SK-N-SH treated with all-trans-retinoic acid at 6 μM for 48 hours (cell line): ENCODE results near the gene SDK1.

Experiments used
- ARNTL ChIP-seq: fragments of 450-650 bp; formaldehyde crosslinking; IDR thresholded peaks from 2 replicates; pipeline ENCODE4 v1.5.0; 2020; ENCODE audit warnings: low read depth, mild to moderate bottlenecking, moderate library complexity, borderline replicate concordance
- CREB5 ChIP-seq: fragments of 250-450 bp; sonication (Bioruptor Pico); IDR thresholded peaks from 2 replicates; pipeline ENCODE4 v1.5.1; 2020; ENCODE audit warnings: low read depth, mild to moderate bottlenecking, moderate library complexity
- GLIS3 ChIP-seq: fragments of 250-450 bp; sonication (Bioruptor Pico); IDR thresholded peaks from 2 replicates; pipeline ENCODE4 v1.5.0; 2020; ENCODE audit warnings: mild to moderate bottlenecking, moderate library complexity
- OSR1 ChIP-seq: fragments of 250-450 bp; sonication (Bioruptor Pico); IDR thresholded peaks from 2 replicates; pipeline ENCODE4 v1.8.0; 2022; ENCODE audit warnings: moderate library complexity, mild to moderate bottlenecking, inconsistent platforms
- PATZ1 ChIP-seq: fragments of 250-450 bp; sonication (Bioruptor Pico); IDR thresholded peaks from 2 replicates; pipeline ENCODE4 v1.8.0; 2020; ENCODE audit warnings: mild to moderate bottlenecking, moderate library complexity, borderline replicate concordance
- POU6F1 ChIP-seq: fragments of 250-450 bp; sonication (Bioruptor Pico); IDR thresholded peaks from 2 replicates; pipeline ENCODE4 v1.8.0; 2021; ENCODE audit warnings: low read depth, mild to moderate bottlenecking, moderate library complexity, borderline replicate concordance
- PPARA ChIP-seq: fragments of 250-450 bp; sonication (Bioruptor Pico); IDR thresholded peaks from 2 replicates; pipeline ENCODE4 v1.5.0; 2020; ENCODE audit warnings: mild to moderate bottlenecking, borderline replicate concordance
- RARB ChIP-seq: fragments of 250-450 bp; sonication (Bioruptor Pico); IDR thresholded peaks from 2 replicates; pipeline ENCODE4 v1.8.0; 2021; ENCODE audit warnings: mild to moderate bottlenecking, moderate library complexity
- SNAI2 ChIP-seq: fragments of 250-450 bp; sonication (Bioruptor Pico); IDR thresholded peaks from 2 replicates; pipeline ENCODE4 v1.5.0; 2020; ENCODE audit warnings: mild to moderate bottlenecking, moderate library complexity
- TOX ChIP-seq: fragments of 250-450 bp; sonication (Bioruptor Pico); IDR thresholded peaks from 2 replicates; pipeline ENCODE4 v1.8.0; 2021; ENCODE audit warnings: mild to moderate bottlenecking, moderate library complexity, borderline replicate concordance
- ZC3H10 ChIP-seq: fragments of 250-450 bp; sonication (Bioruptor Pico); IDR thresholded peaks from 2 replicates; pipeline ENCODE4 v1.5.1; 2021; ENCODE audit warnings: mild to moderate bottlenecking, moderate library complexity
- ZFP3 ChIP-seq: fragments of 250-450 bp; sonication (Bioruptor Pico); IDR thresholded peaks from 2 replicates; pipeline ENCODE4 v1.5.0; 2020; ENCODE audit warnings: mild to moderate bottlenecking, moderate library complexity
- ZFP30 ChIP-seq: fragments of 450-650 bp; formaldehyde crosslinking; IDR thresholded peaks from 2 replicates; pipeline ENCODE4 v1.5.0; 2022; ENCODE audit warnings: mild to moderate bottlenecking, moderate library complexity
- ZNF8 ChIP-seq: fragments of 450-650 bp; formaldehyde crosslinking; IDR thresholded peaks from 2 replicates; pipeline ENCODE4 v1.5.0; 2020; ENCODE audit warnings: mild to moderate bottlenecking, moderate library complexity

- no peak for TF ChIP-seq PPARA (CRISPR knock-in tag)
- no peak for TF ChIP-seq PATZ1 (CRISPR knock-in tag)
- no peak for TF ChIP-seq RARB (CRISPR knock-in tag)
- TF ChIP-seq ZC3H10 (CRISPR knock-in tag) = no peak
- no peak for TF ChIP-seq SNAI2 (CRISPR knock-in tag)
- TF ChIP-seq ZNF8 (CRISPR knock-in tag) = no peak
- TF ChIP-seq ARNTL (CRISPR knock-in tag) = no peak
- no peak for TF ChIP-seq TOX (CRISPR knock-in tag)
- TF ChIP-seq GLIS3 = no peak
- no peak for TF ChIP-seq ZFP3
- TF ChIP-seq POU6F1 = no peak
- no peak for TF ChIP-seq CREB5 (CRISPR knock-in tag)
- no peak for TF ChIP-seq OSR1 (CRISPR knock-in tag)
- no peak for TF ChIP-seq ZFP30 (CRISPR knock-in tag)
These were observed 611.2 kb downstream of the SDK1 start for GRCh38 chr7:3912291-3912690.
